Stimulated activated naive CD8-positive, alpha-beta T cell treated with anti-CD3 and anti-CD28 coated beads, Interleukin-15, Interleukin-2, amounts not matched to agents 100 ng/mL and 50 ng/mL, for 24 hours (primary cell): ENCODE data around the gene ARMC3.

Source experiments
- H3K27ac Mint-ChIP-seq: one replicate; pipeline ENCODE4 v1.8.0; 2021; ENCODE audit warnings: mild to moderate bottlenecking, mixed read lengths
- H3K27me3 Mint-ChIP-seq: one replicate; pipeline ENCODE4 v1.8.0; 2021; ENCODE audit warnings: mixed read lengths
- H3K36me3 Mint-ChIP-seq: one replicate; pipeline ENCODE4 v1.8.0; 2021; ENCODE audit warnings: low read depth, mixed read lengths
- H3K4me1 Mint-ChIP-seq: one replicate; pipeline ENCODE4 v1.8.0; 2021; ENCODE audit warnings: low read depth, mixed read lengths
- H3K4me3 Mint-ChIP-seq: one replicate; pipeline ENCODE4 v1.8.0; 2021; ENCODE audit warnings: mild to moderate bottlenecking, mixed read lengths
- H3K9me3 Mint-ChIP-seq: one replicate; pipeline ENCODE4 v1.8.0; 2021; ENCODE audit warnings: mixed read lengths

The ARMC3 gene

DNA sequence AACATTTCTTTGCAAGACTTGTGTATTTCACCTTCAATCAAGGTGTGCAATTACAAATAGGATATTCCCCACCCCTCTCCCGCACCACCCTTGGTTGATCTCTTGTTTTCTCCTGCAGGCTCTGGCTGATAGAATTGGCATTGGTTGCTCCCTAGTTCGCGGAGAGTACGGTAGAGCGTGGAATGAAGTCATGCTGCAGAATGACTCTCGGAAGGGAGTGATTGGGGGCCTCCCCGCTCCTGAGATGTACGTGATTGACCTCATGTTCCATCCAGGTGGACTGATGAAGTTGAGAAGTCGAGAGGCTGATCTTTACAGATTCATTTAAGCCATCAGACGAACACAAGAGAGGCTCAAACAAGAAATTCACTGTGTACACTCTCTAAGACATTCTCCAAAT lies 109.3 kb downstream of the ARMC3 start:
- no peak overlapping the region for H3K27ac Mint-ChIP-seq
- no peaks in the 10 kb centered on the region for H3K36me3 Mint-ChIP-seq
- H3K4me3 Mint-ChIP-seq: no peak overlapping the region
- peaks cover 18% of the 10 kb centered on the region for H3K27me3 Mint-ChIP-seq
- H3K4me1 Mint-ChIP-seq: no peaks in the 10 kb centered on the region
- H3K9me3 Mint-ChIP-seq: no peaks in the 10 kb centered on the region

DNA sequence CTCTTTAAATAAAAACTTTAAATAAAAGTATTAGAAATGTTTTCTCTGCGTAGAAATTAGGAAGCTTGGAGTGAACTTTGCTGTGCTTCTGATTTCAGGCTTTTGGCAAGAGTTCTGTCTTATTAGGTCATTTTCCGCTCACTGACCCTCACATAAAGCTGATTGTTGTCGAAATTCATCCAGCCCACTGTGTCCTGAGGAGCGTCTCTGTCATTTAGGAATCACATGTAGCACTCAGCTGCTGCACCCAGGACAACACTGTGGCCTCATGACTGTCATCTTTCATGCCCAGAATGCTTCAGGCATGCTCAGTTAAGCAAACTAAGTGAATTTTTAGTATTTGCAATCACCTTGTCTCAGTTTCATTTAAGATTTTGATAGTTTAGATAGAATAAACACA lies 109.7 kb downstream of the ARMC3 start:
- Mint-ChIP-seq H3K27me3 (peaks cover 22% of the 10 kb centered on the region), H3K36me3 (no peaks in the 10 kb centered on the region), H3K4me3 (no peak overlapping the region)

DNA sequence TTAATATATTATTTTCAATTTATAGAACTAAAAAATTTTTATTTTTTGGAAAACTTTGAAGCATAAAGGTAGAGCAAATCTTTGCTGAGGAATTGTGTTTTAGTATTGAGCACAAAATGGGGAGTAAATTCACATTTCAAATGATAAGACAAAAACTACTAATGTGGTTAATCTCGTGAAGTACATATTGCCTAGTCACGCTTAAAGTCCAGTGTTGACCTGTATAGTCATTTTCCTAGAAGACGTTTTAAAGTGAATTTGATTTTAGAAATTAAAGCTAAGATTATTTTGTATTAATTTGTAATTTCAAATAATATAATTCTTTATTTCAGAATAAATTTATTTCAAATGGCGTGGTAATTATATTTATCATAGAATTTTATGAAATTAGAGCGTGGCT lies 110.3 kb downstream of the ARMC3 start:
- H3K9me3 Mint-ChIP-seq: no peaks in the 10 kb centered on the region
- no peaks in the 10 kb centered on the region for H3K36me3 Mint-ChIP-seq
- peaks cover 22% of the 10 kb centered on the region for H3K27me3 Mint-ChIP-seq
- H3K27ac Mint-ChIP-seq: no peak overlapping the region
- no peak overlapping the region for H3K4me3 Mint-ChIP-seq
- H3K4me1 Mint-ChIP-seq: no peaks in the 10 kb centered on the region

More for the DNA sequence above, 109.7 kb downstream of the ARMC3 start:
- no peak overlapping the region for H3K27ac Mint-ChIP-seq
- H3K4me1 Mint-ChIP-seq: no peaks in the 10 kb centered on the region
- no peaks in the 10 kb centered on the region for H3K9me3 Mint-ChIP-seq

DNA sequence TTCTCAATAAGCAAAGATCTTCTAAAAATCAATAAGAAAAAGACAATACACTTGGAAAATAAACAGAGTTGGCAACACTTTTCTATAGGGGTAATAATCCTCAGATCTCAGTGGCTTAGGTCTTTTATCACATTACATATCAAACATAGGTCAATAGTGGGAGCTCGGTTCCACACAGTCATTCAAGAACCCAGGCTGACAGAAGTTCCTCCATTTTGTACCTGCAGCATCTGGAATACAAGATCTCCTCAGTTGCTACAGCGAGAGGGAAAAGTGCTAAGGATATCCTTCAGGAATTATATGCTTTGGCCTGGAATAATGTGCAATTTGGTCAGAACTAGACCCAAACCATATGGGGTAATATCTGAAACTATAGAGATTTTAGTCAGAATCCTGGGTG lies 112.1 kb downstream of the ARMC3 start:
- no peaks in the 10 kb centered on the region for H3K36me3 Mint-ChIP-seq
- H3K27me3 Mint-ChIP-seq: peaks cover 19% of the 10 kb centered on the region
- H3K27ac Mint-ChIP-seq: no peak overlapping the region
- no peak overlapping the region for H3K4me3 Mint-ChIP-seq
- H3K9me3 Mint-ChIP-seq: no peaks in the 10 kb centered on the region
- H3K4me1 Mint-ChIP-seq: no peaks in the 10 kb centered on the region

DNA sequence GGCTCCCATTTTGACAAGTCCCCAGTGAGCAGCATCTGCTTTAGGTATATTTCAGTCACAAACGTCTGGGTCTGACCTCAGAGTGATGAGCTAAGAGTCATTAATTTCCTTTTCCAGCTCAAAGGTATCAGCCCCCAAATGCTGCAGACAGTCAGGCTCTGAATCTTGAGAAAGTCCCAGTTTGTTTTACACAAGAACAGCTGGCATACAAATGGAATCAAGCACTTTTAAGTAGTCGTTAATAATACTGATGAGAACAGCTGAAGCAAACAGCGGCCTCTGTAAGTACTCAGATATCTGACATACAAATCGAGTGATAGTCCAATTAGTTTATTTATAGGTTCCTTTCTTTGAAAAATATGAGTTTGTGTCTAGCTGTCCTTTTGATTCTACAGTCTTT lies 118.2 kb downstream of the ARMC3 start:
- Mint-ChIP-seq H3K27me3 (peaks cover 26% of the 10 kb centered on the region), H3K4me3 (no peak overlapping the region), H3K4me1 (no peaks in the 10 kb centered on the region), H3K9me3 (no peaks in the 10 kb centered on the region), H3K36me3 (no peaks in the 10 kb centered on the region), H3K27ac (no peak overlapping the region)

DNA sequence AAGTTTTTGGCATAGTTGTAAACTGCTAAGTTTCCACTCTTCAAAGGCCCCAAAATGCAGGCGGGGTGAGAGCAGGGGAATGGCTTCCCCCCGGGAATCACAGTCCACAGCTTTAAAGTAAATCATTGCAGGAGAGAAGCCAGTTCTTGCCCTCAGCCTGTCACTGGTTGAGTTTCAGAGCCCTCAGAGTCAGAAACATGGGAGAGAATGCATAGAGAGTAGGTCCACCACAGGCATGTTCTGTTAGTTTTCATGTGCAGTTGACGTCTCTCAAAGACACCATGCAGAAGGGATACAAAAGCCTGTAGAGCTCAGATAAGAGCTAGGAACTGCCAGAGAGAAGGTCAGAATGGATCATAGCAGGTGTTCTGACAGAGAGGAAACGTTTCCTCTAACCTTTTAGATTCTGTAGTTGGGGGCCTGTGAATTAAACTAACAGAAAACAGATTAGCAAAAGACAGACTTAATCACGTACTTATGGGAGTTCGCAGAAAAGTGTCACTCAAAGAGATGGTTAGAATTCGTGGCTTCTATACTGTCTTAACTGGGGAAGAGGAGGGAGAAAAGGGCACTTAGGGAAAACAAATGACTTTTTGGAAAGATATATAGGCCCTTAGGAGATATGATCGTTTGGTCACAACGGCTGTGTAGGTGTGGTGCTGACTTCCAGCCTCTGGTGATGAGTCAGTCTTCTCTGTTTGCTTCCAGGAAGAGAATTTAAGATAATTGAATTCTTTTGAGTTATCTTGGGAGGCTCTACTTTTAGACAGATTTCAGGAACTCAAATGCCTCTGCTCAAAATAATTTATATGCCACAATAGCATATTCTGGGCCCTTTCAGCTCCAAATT lies 119.6 kb downstream of the ARMC3 start:
- Mint-ChIP-seq H3K9me3 (no peaks in the 10 kb centered on the region), H3K27me3 (peaks cover 29% of the 10 kb centered on the region), H3K36me3 (no peaks in the 10 kb centered on the region), H3K27ac (no peak overlapping the region), H3K4me3 (no peak overlapping the region), H3K4me1 (no peaks in the 10 kb centered on the region)

DNA sequence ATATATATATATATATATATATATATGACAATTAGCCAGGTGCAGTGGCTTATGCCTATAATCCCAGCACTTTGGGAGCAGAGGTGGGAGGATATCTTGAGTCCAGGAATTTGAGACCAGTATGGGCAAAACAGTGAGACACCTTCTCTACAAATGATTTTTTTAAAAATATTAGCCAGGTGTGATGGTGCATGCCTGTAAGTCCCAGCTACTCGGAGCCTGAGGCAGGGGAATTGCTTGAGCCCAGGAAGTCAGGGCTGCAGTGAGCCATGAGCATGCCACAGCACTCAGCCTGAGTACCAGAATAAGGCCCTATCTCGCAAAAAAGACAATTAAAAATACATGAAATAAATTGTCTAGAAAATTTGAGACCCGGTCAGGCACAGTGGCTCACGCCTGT lies 120.3 kb downstream of the ARMC3 start:
- H3K27ac Mint-ChIP-seq: no peak overlapping the region
- no peaks in the 10 kb centered on the region for H3K9me3 Mint-ChIP-seq
- peaks cover 30% of the 10 kb centered on the region for H3K27me3 Mint-ChIP-seq
- no peak overlapping the region for H3K4me3 Mint-ChIP-seq
- no peaks in the 10 kb centered on the region for H3K4me1 Mint-ChIP-seq
- H3K36me3 Mint-ChIP-seq: no peaks in the 10 kb centered on the region

DNA sequence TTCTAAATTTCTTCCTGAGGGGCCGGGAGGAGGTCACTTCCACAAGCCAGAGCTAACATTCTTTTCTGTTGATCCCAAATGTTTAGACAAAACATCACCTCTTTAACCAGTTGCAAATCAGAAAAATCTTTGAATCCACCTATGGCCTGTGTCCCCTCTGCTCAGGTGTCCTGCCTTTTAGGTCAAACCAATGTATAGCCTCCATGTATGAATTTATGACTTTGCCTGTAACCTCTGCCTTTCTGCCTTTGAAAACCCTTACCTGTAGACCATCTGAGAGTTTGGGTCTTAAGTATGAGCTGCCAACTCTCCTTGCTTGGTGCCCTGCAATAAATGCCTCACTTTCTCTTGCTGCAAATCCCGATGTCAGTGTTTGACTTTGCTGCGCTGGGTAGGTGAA lies 123.4 kb downstream of the ARMC3 start:
- Mint-ChIP-seq H3K9me3 (no peaks in the 10 kb centered on the region), H3K36me3 (no peaks in the 10 kb centered on the region), H3K27me3 (peaks cover 26% of the 10 kb centered on the region), H3K4me3 (no peak overlapping the region), H3K27ac (no peak overlapping the region), H3K4me1 (no peaks in the 10 kb centered on the region)

DNA sequence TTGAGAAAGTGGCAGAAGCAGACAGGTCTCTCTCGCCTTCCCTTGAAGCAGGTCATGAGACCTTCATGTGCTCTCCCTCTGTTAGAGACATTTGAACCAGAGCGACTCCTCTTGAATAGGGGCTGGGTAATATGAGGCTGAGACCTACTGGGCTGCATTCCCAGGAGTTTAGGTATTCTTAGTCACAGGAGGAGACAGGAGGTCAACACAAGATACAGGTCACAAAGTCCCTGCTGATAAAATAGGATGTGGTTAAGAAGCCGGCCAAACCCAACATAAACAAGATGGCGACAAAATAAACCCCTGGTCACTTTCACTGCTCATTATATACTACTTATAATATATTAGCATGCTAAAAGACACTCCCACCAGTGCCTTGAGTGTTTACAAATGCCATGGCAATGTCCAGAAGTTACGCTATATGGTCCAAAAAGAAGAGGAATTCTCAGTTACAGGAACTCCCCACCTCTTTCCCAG lies 124.0 kb downstream of the ARMC3 start:
- Mint-ChIP-seq H3K4me1 (no peaks in the 10 kb centered on the region), H3K9me3 (no peaks in the 10 kb centered on the region), H3K4me3 (no peak overlapping the region), H3K36me3 (no peaks in the 10 kb centered on the region), H3K27me3 (peaks cover 26% of the 10 kb centered on the region), H3K27ac (no peak overlapping the region)

DNA sequence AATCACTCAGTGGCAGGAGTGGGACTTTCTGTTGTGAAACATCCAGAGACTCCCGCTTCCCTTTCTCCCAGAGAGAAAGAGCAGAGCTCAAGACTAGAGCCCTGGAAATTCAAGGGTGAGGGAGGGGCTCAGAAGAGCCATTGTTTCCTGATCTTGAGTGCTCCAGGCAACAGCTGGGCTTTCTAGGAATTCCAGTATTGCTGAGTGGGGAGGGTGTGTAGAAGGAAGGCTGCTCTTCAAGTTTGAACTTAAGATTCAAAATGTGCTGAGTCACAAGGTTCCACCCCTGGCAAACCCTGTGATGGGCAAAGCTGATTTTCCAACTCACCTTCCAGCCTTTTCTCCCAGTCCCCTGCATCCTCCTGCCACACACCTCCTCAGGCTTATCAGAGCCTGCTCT lies 125.2 kb downstream of the ARMC3 start:
- Mint-ChIP-seq H3K27me3 (peaks cover 21% of the 10 kb centered on the region), H3K4me3 (no peak overlapping the region), H3K4me1 (no peaks in the 10 kb centered on the region), H3K9me3 (no peaks in the 10 kb centered on the region), H3K36me3 (no peaks in the 10 kb centered on the region), H3K27ac (no peak overlapping the region)

DNA sequence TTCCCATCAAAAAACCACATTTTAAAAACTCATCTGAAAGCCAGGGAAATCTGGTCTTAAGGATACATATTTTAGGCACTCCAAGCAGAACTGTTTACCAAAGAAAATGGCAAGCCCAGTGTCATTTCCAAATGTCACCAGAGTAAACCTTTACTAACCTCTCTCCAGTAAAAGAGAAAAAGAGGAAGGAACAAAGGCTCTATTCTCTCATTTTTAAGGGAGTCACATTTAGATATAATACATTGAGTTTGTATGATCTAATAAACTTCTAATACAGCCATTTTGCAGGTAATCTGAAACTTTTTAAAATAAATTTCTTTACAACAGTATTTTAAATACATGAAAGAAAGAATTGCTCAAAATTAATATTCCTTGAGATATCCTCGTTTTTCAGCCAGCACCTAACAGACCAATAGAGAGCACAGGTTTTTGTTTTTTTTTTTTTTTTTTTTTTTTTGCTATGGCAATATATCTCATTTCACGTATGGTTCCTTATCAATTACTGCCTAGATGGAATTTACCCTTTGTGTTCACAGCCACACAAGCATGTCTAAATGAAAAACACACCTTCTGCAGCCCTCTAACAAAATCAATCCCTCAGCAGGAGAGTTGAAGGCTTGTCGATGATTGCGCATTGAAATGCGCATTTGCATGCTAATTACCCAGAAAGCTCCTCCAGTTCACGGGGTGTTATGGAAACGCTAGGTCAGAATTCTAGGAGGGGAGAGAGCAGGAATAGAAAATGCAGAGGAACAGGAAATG lies 127.8 kb downstream of the ARMC3 start:
- peaks cover 7% of the 10 kb centered on the region for H3K9me3 Mint-ChIP-seq
- H3K27me3 Mint-ChIP-seq: peaks cover 21% of the 10 kb centered on the region
- H3K4me3 Mint-ChIP-seq: no peak overlapping the region
- H3K36me3 Mint-ChIP-seq: no peaks in the 10 kb centered on the region
- no peak overlapping the region for H3K27ac Mint-ChIP-seq
- no peaks in the 10 kb centered on the region for H3K4me1 Mint-ChIP-seq

DNA sequence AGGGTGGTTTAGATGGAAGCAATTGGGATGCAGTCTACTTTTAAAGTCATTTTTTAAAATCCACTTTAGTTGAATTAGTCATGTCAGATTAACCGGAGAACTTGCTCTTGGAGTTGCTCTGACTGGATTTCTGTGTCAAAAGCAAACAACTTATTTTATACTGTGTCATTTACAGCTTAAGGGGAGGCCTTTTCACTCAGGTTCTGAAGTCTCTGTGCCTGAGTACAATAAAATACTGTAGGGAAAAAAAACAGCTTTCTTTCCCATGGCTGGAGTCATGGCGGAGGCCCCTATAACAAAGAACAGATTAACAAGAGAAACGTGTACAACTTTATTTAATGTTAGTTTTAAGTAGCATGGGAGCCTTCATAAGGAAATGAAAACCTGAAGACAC lies 128.3 kb downstream of the ARMC3 start:
- H3K27me3 Mint-ChIP-seq: peaks cover 21% of the 10 kb centered on the region
- H3K36me3 Mint-ChIP-seq: no peaks in the 10 kb centered on the region
- no peak overlapping the region for H3K4me3 Mint-ChIP-seq
- peaks cover 7% of the 10 kb centered on the region for H3K9me3 Mint-ChIP-seq
- no peaks in the 10 kb centered on the region for H3K4me1 Mint-ChIP-seq
- no peak overlapping the region for H3K27ac Mint-ChIP-seq

DNA sequence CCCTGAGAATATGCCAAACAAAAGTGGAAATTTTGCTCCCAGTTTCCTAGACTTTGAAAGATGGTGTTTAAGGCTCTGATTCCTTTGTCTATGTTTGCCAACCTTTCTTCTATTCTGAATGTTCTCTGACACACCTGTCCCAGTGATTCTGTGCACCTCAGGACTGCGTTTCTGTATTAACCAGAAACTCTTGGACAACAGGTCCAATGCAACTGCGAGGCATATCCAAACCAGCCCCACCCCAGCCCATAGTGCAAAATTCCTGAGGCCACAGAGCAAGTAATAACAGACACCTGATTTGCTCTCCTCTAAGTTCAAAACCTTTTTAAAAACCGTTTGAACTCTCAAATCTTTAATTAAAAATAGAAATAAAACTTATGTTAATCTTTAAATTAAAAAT lies 130.5 kb downstream of the ARMC3 start:
- Mint-ChIP-seq H3K27me3 (peaks cover 9% of the 10 kb centered on the region), H3K27ac (no peak overlapping the region), H3K9me3 (peaks cover 7% of the 10 kb centered on the region), H3K4me3 (no peak overlapping the region), H3K4me1 (no peaks in the 10 kb centered on the region), H3K36me3 (no peaks in the 10 kb centered on the region)

DNA sequence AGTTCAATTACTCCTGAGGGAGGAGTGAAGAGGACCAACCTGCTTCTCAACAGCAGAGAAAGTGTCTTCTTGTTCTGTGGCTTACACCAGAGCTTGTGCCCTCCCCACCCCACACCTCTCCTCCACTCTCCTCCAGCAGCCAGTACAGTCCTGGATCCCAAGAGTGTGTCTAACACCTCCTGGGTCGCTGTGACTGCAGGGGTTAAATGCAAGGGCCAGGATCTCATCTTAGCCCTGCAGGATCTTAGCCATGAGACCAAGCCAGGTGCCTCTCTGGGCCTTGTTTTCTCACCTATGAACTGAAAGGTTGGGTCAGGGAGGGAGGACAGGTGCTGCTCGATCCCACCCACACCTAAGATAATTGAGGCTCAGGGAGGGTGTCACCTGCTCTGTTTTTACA lies 133.1 kb downstream of the ARMC3 start:
- Mint-ChIP-seq H3K4me1 (no peaks in the 10 kb centered on the region), H3K4me3 (no peak overlapping the region), H3K27ac (no peak overlapping the region), H3K9me3 (peaks cover 7% of the 10 kb centered on the region), H3K36me3 (no peaks in the 10 kb centered on the region), H3K27me3 (peaks cover 7% of the 10 kb centered on the region)
